SK-N-SH (cell line): ENCODE results near the gene MYL6B. TPM values are rescaled to one million over a fixed set of nuclear protein-coding genes. Genes with fewer than 3 reads are reported as not detected.
A peak's percentile ranks its signal among the peaks of the same experiment; 100 is the strongest.

Experiments used
- CTCF ChIA-PET: fragments of 300-600, 350-600 bp; formaldehyde crosslinking; extraction: SDS; loops from one replicate; lab custom pipeline; 2021; lab: Yijun Ruan, JAX
- POLR2A ChIA-PET: fragments of 350-600 bp; sonication (Branson Sonifier 250); formaldehyde crosslinking; extraction: SDS; loops from one replicate; lab custom pipeline; 2020; ENCODE audit warnings: antibody characterized with exemption, inconsistent platforms; lab: Yijun Ruan, JAX
- DNase-seq: peaks from one replicate; pipeline ENCODE4 v3.0.0; 2012
- H2AFZ ChIP-seq: fragments of 200-600 bp; sonication (generic); 2 replicates; pipeline ENCODE4 v1.8.1; 2016; ENCODE audit warnings: antibody characterized with exemption, mild to moderate bottlenecking, low read depth
- H3F3A ChIP-seq: fragments of 200-600 bp; sonication (generic); replicated peaks from 2 replicates; pipeline ENCODE3; 2016; ENCODE audit warnings: antibody characterized with exemption, mild to moderate bottlenecking; ENCODE audit not compliant: insufficient read depth
- H3K27ac ChIP-seq, 2 experiments: fragments of 200-500 bp in 1 of 2; fragments of 200-600 bp in 1 of 2; sonication (Bioruptor generic) in 1 of 2; sonication (generic), shearing (Covaris generic) in 1 of 2; 2 replicates each; pipeline versions ENCODE4 v1.5.1 to v1.6.1; 2014 to 2016; ENCODE audit warnings: low read depth in 2 of 2, inconsistent platforms in 1 of 2, low read length in 1 of 2, mild to moderate bottlenecking in 1 of 2, mixed read lengths in 1 of 2
- H3K27me3 ChIP-seq: fragments of 200-600 bp; sonication (generic), shearing (Covaris generic); 2 replicates; pipeline ENCODE4 v1.6.1; 2016; ENCODE audit warnings: mixed run types; ENCODE audit not compliant: insufficient read depth
- H3K36me3 ChIP-seq, 2 experiments: fragments of 200-500 bp in 1 of 2; fragments of 200-600 bp in 1 of 2; sonication (Bioruptor generic) in 1 of 2; sonication (generic) in 1 of 2; replicated peaks in 1 of 2; 2 replicates each; pipeline versions ENCODE3 to v1.5.1; 2014 to 2016; ENCODE audit warnings: low read length in 1 of 2, mild to moderate bottlenecking in 1 of 2; ENCODE audit not compliant: insufficient read depth in 2 of 2, control insufficient read depth in 1 of 2
- H3K4me1 ChIP-seq, 2 experiments: fragments of 200-500 bp in 1 of 2; fragments of 200-600 bp in 1 of 2; sonication (Bioruptor generic) in 1 of 2; sonication (generic), shearing (Covaris generic) in 1 of 2; 2 replicates each; pipeline versions ENCODE4 v1.5.1 to v1.6.1; 2014 to 2016; ENCODE audit warnings: low read depth in 1 of 2, low read length in 1 of 2, mixed run types in 1 of 2; ENCODE audit not compliant: insufficient read depth in 2 of 2, control insufficient read depth in 1 of 2
- H3K4me2 ChIP-seq: fragments of 200-600 bp; sonication (generic), shearing (Covaris generic); 2 replicates; pipeline ENCODE4 v1.6.1; 2017; ENCODE audit warnings: mixed run types
- H3K4me3 ChIP-seq, 2 experiments: fragments of 200-500 bp in 1 of 2; fragments of 200-600 bp in 1 of 2; sonication (Bioruptor generic) in 1 of 2; sonication (generic), shearing (Covaris generic) in 1 of 2; 2 replicates each; pipeline versions ENCODE4 v1.5.1 to v1.8.1; 2014 to 2016; ENCODE audit warnings: low read depth in 2 of 2, inconsistent platforms in 1 of 2, low read length in 1 of 2, mild to moderate bottlenecking in 1 of 2, mixed read lengths in 1 of 2, moderate library complexity in 1 of 2
- H3K79me2 ChIP-seq: fragments of 200-600 bp; sonication (generic); 2 replicates; pipeline ENCODE4 v1.8.1; 2017; ENCODE audit warnings: mild to moderate bottlenecking; ENCODE audit not compliant: insufficient read depth
- H3K9ac ChIP-seq: fragments of 200-600 bp; sonication (generic); 2 replicates; pipeline ENCODE4 v1.6.1; 2017; ENCODE audit warnings: mixed run types
- H3K9me2 ChIP-seq: fragments of 200-600 bp; sonication (generic); 2 replicates; pipeline ENCODE4 v1.6.1; 2017; ENCODE audit warnings: mixed run types
- H3K9me3 ChIP-seq: fragments of 200-600 bp; sonication (generic); 2 replicates; pipeline ENCODE4 v1.6.1; 2017; ENCODE audit warnings: mixed run types, mild to moderate bottlenecking, moderate library complexity
- H4K20me1 ChIP-seq: fragments of 200-600 bp; sonication (generic); 2 replicates; pipeline ENCODE4 v1.6.1; 2017; ENCODE audit warnings: mild to moderate bottlenecking, mixed run types; ENCODE audit not compliant: insufficient read depth
- CHD2 ChIP-seq: fragments of 150-350 bp; IDR thresholded peaks from 2 replicates; pipeline ENCODE4 v1.6.1; 2018; ENCODE audit warnings: low read length; ENCODE audit not compliant: partially characterized antibody
- ELF1 ChIP-seq: IDR thresholded peaks from 2 replicates; pipeline ENCODE4 v1.4.0; 2012
- FOXM1 ChIP-seq: IDR thresholded peaks from 2 replicates; pipeline ENCODE4 v1.4.0; 2012; ENCODE audit warnings: low read depth, mild to moderate bottlenecking
- MEF2A ChIP-seq: IDR thresholded peaks from 2 replicates; pipeline ENCODE4 v1.4.0; 2012; ENCODE audit warnings: low read depth, borderline replicate concordance
- NFIC ChIP-seq: IDR thresholded peaks from 2 replicates; pipeline ENCODE4 v1.4.0; 2012; ENCODE audit warnings: borderline replicate concordance
- RCOR1 ChIP-seq: fragments of 150-350 bp; IDR thresholded peaks from 2 replicates; pipeline ENCODE4 v1.6.1; 2017; ENCODE audit warnings: antibody characterized with exemption, low read length
- RXRA ChIP-seq: IDR thresholded peaks from 2 replicates; pipeline ENCODE4 v1.4.0; 2012; ENCODE audit warnings: low read depth, mild to moderate bottlenecking, borderline replicate concordance
- TAF1 ChIP-seq: IDR thresholded peaks from 2 replicates; pipeline ENCODE4 v1.6.1; 2012; ENCODE audit warnings: low read depth, mild to moderate bottlenecking, low read length, moderate library complexity, borderline replicate concordance
- TCF12 ChIP-seq: IDR thresholded peaks from 2 replicates; pipeline ENCODE4 v1.4.0; 2012
- TEAD4 ChIP-seq: IDR thresholded peaks from 2 replicates; pipeline ENCODE4 v1.4.0; 2012; ENCODE audit warnings: mild to moderate bottlenecking, borderline replicate concordance; ENCODE audit not compliant: insufficient read depth
- WGBS: methylation state at CpG from one replicate; pipeline ENCODE4 v1.1.6; 2017; ENCODE audit warnings: low lambda C conversion rate; 5-methylcytosine and 5-hydroxymethylcytosine counted together
- polyA plus RNA-seq, 3 experiments: library from polyadenylated mRNA; depleted of rRNA; stranded (reverse); fragments of >200 nt; gene quantifications; 2 replicates each; pipeline ENCODE4 v1.2.3, GENCODE V29; 2012
- TF ChIP-seq, protein P1 (sequence below): IDR thresholded peaks from 2 replicates; pipeline ENCODE4 v1.4.0; 2012; ENCODE audit warnings: low read depth, borderline replicate concordance
- TF ChIP-seq, protein P2 (sequence below): IDR thresholded peaks from 2 replicates; pipeline ENCODE4 v1.4.0; 2012; ENCODE audit warnings: low read depth
- TF ChIP-seq, protein P3 (sequence below): IDR thresholded peaks from 2 replicates; pipeline ENCODE4; 2012
- TF ChIP-seq, protein P4 (sequence below): fragments of 150-350 bp; IDR thresholded peaks from 2 replicates; pipeline ENCODE4 v1.6.1; 2016; ENCODE audit warnings: mild to moderate bottlenecking, low read depth, low read length
- TF ChIP-seq, protein P5 (sequence below): IDR thresholded peaks from 2 replicates; pipeline ENCODE4 v1.4.0; 2012; ENCODE audit warnings: low read depth, borderline replicate concordance

MYL6B gene
- polyA plus RNA-seq, 1 of the 3 experiments (the other 2 are of a cell fraction), result 234 TPM

DNA sequence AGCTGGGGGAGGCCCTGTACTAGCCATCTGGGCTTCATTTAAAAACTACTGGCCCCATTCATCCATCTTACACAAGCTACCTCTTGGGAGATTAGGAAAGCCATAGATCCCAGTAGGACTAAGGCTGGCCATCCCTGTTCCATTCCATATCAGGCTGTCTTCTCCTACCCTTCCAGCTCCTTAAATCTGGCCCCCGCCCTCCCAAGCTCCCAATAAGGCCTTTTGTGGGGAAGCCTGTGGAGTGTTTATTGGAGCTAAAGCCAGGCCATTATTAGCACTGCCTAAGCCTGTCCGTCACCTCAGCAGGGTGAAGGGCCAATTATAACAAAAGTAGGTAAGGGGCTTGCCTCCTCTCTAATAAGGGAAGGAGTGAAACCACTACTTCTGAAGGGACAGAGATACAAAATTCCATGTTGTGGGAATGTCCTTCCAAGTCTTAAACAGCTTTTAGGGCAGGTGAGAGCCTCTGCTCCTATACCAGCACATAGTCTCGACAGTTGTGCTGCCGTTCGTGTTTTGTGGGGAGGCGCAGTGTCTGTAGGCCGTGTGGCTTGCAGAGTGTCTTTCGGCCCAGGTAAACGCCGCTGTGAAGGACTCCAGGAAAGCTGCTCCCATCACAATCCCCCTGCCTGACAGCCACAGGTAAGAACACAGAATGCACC, 9.4 kb downstream of the MYL6B start:
- DNase-seq, result no peak
- CTCF ChIA-PET, result interaction anchor here (0.8 to 7.8 kb wide), 11 partner anchors 10 to 97 kb away, joined by 3 to 60 read pairs (median 3); partner anchors contain the start of genes ANKRD52, ESYT1, MYL6B and RNF41
- no peak overlapping the region for H2AFZ ChIP-seq
- TF ChIP-seq TEAD4, result no peak
- TF ChIP-seq RCOR1, result no peak
- no peak for TF ChIP-seq ELF1
- TF ChIP-seq, protein P1, sequence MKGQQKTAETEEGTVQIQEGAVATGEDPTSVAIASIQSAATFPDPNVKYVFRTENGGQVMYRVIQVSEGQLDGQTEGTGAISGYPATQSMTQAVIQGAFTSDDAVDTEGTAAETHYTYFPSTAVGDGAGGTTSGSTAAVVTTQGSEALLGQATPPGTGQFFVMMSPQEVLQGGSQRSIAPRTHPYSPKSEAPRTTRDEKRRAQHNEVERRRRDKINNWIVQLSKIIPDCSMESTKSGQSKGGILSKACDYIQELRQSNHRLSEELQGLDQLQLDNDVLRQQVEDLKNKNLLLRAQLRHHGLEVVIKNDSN, result no peak
- no peak for TF ChIP-seq CHD2
- no peak for TF ChIP-seq MEF2A
- TF ChIP-seq RXRA, result no peak
- TF ChIP-seq, protein P2, sequence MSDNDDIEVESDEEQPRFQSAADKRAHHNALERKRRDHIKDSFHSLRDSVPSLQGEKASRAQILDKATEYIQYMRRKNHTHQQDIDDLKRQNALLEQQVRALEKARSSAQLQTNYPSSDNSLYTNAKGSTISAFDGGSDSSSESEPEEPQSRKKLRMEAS, result no peak
- no peak for TF ChIP-seq FOXM1
- TF ChIP-seq, protein P3, sequence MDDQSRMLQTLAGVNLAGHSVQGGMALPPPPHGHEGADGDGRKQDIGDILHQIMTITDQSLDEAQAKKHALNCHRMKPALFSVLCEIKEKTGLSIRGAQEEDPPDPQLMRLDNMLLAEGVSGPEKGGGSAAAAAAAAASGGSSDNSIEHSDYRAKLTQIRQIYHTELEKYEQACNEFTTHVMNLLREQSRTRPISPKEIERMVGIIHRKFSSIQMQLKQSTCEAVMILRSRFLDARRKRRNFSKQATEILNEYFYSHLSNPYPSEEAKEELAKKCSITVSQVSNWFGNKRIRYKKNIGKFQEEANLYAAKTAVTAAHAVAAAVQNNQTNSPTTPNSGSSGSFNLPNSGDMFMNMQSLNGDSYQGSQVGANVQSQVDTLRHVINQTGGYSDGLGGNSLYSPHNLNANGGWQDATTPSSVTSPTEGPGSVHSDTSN, result no peak; the same call in 1 of the 2 replicates
- no peak for TF ChIP-seq TAF1
- no peak for TF ChIP-seq NFIC
- TF ChIP-seq TCF12, result no peak
- TF ChIP-seq, protein P4, sequence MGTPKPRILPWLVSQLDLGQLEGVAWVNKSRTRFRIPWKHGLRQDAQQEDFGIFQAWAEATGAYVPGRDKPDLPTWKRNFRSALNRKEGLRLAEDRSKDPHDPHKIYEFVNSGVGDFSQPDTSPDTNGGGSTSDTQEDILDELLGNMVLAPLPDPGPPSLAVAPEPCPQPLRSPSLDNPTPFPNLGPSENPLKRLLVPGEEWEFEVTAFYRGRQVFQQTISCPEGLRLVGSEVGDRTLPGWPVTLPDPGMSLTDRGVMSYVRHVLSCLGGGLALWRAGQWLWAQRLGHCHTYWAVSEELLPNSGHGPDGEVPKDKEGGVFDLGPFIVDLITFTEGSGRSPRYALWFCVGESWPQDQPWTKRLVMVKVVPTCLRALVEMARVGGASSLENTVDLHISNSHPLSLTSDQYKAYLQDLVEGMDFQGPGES, result no peak
- TF ChIP-seq, protein P5, sequence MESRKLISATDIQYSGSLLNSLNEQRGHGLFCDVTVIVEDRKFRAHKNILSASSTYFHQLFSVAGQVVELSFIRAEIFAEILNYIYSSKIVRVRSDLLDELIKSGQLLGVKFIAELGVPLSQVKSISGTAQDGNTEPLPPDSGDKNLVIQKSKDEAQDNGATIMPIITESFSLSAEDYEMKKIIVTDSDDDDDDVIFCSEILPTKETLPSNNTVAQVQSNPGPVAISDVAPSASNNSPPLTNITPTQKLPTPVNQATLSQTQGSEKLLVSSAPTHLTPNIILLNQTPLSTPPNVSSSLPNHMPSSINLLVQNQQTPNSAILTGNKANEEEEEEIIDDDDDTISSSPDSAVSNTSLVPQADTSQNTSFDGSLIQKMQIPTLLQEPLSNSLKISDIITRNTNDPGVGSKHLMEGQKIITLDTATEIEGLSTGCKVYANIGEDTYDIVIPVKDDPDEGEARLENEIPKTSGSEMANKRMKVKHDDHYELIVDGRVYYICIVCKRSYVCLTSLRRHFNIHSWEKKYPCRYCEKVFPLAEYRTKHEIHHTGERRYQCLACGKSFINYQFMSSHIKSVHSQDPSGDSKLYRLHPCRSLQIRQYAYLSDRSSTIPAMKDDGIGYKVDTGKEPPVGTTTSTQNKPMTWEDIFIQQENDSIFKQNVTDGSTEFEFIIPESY, result no peak
- TF ChIP-seq, all 33 proteins: peak for 0
- no peaks in the 10 kb centered on the region for H3K9me3 ChIP-seq
- H3K79me2 ChIP-seq, result peaks cover 47% of the 10 kb centered on the region
- peaks cover 69% of the 10 kb centered on the region for H3F3A ChIP-seq
- H3K9ac ChIP-seq, result no peak overlapping the region
- POLR2A ChIA-PET, result interaction anchor here (1.1 to 2.1 kb wide), 4 partner anchors 11 to 43 kb away, joined by 3 to 12 read pairs (median 6); partner anchors contain the start of genes ESYT1 and ZC3H10
- peaks cover 23 to 28% of the 10 kb centered on the region in 2 experiments; a peak in 3 of 4 replicates for H3K4me1 ChIP-seq
- H3K27ac ChIP-seq, result peak overlapping the region in 1 of 2 experiments; percentile 82; a peak in 1 of 4 replicates
- peaks cover 42% of the 10 kb centered on the region for H4K20me1 ChIP-seq
- H3K36me3 ChIP-seq, result peaks cover 52 to 54% of the 10 kb centered on the region in 2 experiments
- 95% methylated on average over 10 of the region's 10 CpGs for WGBS
- H3K9me2 ChIP-seq, result no peaks in the 10 kb centered on the region
- H3K4me2 ChIP-seq, result peak overlapping the region; percentile 97
- H3K27me3 ChIP-seq, result no peaks in the 10 kb centered on the region
- no peak overlapping the region for H3K4me3 ChIP-seq
